ENCODE results near the gene BACH2.

Gene BACH2

GRCh38 chr6:90003941-90004340, 292.7 kb downstream of the BACH2 start:
- no peak for DNase-seq (ENCODE audit: low read depth in 4 of 4, low spot score in 1 of 4)

GRCh38 chr6:90003069-90003795, 293.4 kb downstream of the BACH2 start:
- no peak for DNase-seq (ENCODE audit: low read depth in 4 of 4, low spot score in 1 of 4)

GRCh38 chr6:90000864-90001731, 295.5 kb downstream of the BACH2 start:
- DNase-seq (ENCODE audit: low read depth in 4 of 4, low spot score in 1 of 4) = peak; percentile 27 to 35 (median 32)

DNA sequence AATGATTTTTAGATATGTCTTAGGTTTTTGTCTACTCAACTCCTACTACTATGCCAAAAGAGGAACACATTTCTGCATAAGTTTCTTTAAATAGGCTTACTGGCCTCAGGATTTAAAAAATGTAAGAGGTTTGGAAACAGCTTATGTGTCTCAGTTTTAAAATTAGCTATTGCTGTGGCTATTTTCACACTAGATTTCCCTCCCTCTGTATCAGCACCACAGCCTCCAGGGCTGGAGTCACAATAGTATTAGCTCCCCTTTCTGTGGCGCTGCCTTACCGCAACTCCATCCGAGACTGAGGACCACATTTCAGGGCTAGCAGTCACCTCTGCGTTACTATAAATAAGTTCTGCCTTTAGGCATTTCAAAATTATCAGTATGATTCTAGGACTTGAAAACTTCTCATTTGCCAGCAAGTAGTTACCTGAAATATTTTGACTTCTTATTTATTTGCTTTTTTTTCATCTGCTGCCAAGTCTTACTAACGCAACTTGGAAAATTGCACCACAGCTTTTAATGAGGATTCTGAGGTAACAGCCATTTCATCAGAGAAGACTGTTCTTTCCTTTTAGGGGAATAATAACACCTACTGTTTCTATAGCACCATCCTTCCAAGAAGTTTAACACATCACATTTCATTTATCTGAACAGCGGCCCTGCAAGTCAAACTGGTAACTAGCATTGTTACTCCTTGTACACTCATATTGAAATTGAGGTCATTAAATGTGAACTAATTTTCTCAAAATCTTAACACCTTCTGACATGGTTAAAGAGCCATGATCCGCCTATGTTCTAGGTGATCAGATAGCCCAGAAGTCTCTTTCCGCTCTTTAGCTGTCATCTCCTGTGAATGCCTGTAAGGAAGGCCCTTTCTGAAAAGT, 296.5 kb downstream of the BACH2 start:
- DNase-seq (ENCODE audit: low read depth in 4 of 4, low spot score in 1 of 4) = no peak

- DNase-seq (ENCODE audit: low read depth in 4 of 4, low spot score in 1 of 4) = no peak
These were observed 297.5 kb downstream of the BACH2 start for GRCh38 chr6:89999154-89999553.

DNA sequence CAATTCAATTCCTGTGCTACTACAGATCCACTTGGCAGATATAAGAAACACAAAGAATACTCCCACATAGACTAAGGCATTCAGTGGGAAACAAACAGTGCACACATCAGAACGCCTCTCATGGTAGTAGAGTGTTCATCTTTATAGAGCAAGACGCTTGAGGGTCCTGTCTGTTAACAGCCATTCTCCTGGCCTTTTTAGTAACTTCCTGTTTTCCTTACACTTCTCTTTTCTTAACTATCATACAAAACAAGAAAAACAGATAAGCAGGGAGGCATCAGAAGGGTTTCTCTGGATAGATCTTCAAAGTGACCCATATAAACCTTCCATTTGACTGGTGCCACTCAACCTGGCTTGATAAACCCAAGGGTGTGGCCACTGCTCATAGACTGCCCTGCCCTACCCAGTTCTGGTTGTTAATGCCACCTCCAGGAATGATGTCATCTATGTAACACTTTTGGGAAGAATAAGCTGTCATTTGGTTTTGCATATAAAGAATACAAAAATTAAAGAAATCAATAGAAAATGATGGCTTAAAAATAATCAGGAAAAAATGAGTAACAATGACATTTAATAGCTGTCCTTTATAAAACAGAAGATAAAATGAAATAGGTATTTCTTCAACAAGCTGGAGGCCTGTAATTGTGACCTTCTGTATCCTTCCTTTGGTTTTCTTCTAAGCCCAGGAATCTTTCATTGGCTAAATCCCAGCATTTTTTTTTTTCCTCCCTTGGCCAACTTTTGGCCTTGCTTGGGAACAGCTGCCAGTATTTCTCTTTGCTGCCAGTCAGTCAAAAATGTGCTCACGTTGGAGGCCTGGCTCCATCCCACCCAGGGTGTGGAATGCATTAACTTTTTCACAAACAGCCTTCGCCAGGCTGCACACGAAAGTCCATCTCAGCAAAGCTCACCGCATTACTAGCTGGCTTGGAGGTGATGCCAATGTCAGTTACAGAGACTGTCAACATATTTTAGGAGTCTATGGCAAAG, 298.9 kb downstream of the BACH2 start:
- no peak for DNase-seq (ENCODE audit: low read depth in 4 of 4, low spot score in 1 of 4)

DNA sequence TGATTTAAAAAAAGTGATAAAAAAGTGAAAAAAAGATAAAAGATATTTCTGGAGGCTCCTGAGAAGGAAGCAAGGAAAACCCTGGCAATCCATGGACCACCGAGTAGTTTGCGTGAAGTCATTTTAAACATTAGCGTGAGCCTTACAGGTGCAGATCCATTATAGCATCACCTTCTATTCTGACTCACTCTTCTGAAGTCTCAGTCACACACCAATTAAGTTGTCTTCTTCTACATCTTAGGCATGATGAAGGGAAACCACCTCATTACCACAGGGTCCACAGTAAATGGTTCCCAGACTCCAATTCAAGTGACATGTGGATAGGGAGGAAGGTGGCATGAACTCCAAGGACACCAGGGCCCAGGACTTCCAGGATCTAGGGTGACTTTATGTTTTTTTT, 303.2 kb downstream of the BACH2 start:
- no peak for DNase-seq (ENCODE audit: low read depth in 4 of 4, low spot score in 1 of 4)

- DNase-seq (ENCODE audit: low read depth in 4 of 4, low spot score in 1 of 4) = no peak
These were observed 303.8 kb downstream of the BACH2 start for GRCh38 chr6:89992818-89993217.

DNA sequence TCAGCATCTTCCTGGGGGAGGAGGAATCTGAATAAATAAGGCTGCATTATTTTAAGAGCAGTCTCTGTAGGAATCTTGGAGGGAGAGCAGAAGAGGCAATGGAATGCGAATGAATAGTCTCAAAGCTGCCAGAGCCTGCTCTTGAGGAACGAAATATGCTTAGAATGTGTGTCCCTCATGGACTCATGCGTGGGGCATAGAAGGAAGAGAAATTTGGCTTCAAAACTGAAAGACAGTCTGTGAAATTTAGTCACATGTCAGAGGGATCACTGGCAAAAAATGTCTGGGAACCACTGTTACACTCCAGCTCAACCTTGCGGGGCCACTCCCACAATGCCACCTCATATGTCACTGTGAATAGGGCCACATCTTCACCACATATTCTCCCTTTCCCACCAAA, 306.9 kb downstream of the BACH2 start:
- no peak for DNase-seq (ENCODE audit: low read depth in 4 of 4, low spot score in 1 of 4)

DNA sequence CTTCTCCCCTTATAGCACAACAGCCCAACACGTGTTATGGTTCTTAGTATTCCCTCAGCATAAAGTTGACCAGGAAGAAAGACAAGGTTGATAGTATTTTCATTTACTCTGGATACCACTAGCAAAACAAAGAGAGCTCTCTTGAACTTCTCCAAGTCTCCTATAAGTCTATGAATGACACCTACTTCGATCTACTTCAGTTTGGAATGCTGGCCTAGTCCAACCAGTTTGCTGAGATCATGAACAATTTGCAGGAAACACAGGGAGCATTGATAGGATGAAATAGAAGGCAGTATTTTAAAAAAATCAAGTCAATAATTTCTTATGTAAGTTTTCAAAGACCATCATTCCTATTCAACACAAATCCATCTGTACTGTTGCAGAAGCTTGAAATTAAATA, 308.8 kb downstream of the BACH2 start:
- DNase-seq (ENCODE audit: low read depth in 4 of 4, low spot score in 1 of 4) = no peak

DNA sequence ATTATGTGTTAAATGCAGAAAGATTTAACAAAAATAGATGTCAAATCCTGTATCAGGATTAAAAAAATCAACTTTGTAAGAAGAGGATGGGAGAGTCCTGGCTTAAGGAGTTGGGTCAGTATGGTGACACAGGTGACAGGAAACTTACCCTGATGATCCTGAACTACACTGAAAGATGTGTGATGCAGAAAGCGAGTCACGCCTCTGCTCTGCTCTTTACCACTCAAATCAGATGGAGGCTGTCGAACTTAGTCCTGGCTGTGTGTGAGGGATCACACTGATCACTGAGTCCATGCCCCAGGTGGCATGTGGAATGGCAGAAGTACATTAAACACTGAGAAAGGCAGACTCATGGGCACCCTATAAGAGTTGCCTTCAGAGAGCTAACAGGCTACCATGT, 309.5 kb downstream of the BACH2 start:
- DNase-seq (ENCODE audit: low read depth in 4 of 4, low spot score in 1 of 4) = no peak

DNA sequence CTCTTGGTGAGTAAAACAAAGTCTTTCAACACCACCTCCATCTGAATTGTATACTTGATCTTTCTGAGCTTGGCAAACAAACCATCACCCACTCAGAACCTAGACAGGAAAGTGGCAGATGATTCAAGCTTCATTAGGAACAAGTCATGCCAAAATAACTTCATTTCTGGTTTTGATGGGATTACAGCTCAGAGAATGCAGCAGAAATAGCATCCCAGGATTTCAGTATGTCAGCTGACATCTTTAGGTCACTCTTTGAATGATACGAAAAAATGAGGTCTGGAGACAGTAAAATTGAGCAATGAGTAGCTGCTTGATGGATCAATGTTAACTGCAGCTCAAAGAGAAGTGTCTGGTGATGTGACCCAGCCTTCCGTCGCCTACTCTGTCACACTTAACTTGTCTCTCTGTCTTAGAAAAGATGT, 310.0 kb downstream of the BACH2 start:
- DNase-seq (ENCODE audit: low read depth in 4 of 4, low spot score in 1 of 4) = no peak

DNA sequence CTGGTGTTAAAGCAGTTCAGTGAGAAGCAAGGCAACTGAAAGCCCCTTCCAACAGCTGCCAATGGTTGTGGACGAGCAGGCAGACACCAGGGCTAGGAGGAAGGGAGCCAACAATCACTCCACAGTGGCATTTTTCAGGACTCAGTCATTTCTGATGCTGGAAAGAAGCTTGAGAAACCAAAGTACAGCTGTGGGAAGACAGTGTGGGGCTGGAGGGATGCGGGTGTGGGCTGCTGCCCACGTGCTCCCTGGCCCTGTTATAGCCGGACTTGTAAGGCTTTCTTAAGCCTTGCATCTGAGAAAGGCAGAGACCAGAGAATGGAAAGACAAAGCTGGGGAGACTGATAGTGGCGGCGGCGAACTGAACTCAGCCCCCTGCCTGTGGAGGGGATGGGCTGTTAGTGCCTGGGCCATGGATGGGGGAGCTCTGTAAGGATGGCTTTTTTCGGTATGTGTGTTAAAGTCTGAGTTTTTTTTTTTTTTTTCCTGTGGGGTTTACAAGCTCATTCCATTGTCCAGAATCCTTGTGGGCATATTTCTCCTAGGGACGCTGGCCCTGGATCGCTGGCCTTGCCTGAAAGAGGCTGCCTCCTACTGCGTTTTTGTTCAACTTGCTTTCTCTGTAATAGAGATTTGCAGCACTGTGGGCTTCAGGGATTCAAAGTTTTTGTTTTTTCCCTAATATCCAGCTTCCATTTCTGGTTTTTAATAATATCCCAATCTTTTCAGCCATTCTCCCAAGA, 310.7 kb downstream of the BACH2 start:
- no peak for DNase-seq (ENCODE audit: low read depth in 4 of 4, low spot score in 1 of 4)

DNA sequence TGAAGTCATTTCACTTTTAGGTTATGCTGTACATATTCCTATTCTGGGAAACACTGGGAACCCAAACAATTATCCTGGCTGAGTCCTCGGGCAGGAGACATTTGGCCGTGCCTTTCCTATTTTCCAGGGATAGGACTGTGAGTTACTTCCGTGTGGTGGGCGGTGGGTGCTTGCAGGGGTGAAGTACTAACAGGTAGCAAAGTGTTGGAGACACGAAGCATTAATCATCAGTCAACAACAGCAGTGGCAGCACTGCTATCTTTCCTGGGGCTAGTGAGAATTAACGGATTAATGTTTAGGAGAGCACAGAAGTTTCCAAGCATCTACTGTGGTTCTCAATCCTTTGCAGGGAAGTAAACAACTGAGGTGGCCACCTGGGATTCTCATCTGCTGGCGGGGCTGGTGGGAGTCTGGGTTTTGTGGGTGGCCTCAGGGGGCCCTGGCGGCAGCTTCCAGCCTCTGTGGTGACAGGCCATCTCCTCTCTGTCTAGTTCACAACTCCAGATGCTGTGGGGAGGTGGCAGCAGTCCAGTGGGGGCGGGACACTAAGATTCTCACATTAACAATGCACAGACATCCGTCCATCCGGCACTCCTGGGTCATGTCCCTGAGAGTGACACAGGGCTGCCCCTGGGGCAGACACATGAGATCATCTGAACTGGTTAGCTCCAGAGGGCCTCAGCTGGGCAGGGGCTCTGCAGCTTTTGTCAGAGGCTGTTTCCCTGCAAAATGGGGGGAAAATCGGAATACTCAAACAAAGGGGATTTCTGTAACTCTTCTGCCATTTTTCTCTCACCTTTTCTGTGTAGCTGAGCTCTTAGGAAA, 311.5 kb downstream of the BACH2 start:
- no peak for DNase-seq (ENCODE audit: low read depth in 4 of 4, low spot score in 1 of 4)

DNA sequence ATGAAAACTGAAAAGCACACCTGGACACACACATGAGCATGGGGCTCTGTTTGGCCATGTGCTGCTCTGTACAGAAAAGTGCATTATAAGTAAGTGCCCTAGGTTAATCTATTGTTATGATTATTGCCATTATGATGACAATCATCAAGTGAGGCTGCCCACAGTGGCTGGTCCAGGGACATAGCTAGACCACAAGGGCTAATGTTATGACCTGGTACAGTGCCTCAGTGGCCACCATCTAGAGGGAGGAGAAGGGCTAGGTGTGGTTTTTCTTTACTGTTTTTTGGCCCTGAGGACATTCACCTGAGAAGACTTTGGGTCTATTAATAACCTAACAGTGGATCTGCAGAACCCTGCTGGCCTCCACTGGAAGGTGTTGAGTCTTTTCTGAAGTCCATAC, 316.3 kb downstream of the BACH2 start:
- DNase-seq (ENCODE audit: low read depth in 4 of 4, low spot score in 1 of 4) = no peak

DNA sequence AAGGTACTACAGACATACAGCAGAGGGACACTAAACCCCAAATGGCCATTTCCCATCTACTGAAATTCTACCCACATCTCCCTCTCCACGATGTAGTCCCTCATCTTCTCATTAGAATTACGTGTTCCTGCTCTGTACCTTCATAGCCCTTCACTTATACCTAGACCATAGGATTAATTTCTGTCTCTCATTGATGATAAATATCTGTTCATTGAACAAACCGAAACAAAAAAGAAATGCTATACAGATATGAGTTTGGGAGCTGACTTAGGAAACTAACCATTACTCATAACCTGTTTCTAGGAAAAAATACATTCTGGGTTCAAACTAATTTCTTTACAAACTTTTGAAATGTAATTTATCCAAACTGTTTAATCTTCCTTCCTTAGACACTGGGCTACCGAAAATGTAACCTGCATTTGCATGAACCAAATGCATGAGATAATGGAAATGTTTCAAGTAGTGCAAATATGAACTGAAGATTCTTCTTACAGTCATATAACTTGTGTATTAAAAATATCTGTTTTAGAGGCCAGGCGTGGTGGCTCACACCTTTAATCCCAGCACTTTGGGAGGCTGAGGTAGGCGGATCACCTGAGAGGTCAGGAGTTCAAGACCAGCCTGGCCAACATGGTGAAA, 317.0 kb downstream of the BACH2 start:
- no peak for DNase-seq (ENCODE audit: low read depth in 4 of 4, low spot score in 1 of 4)

GRCh38 chr6:89978749-89979145, 317.9 kb downstream of the BACH2 start:
- no peak for DNase-seq (ENCODE audit: low read depth in 4 of 4, low spot score in 1 of 4)
